ENCODE data around the gene ALS2.
"Not testable (repeated sequence)": the region's sequence is repeated elsewhere in the genome, so short reads cannot be mapped to it uniquely, and the experiment has no call there.

The ALS2 gene

DNA sequence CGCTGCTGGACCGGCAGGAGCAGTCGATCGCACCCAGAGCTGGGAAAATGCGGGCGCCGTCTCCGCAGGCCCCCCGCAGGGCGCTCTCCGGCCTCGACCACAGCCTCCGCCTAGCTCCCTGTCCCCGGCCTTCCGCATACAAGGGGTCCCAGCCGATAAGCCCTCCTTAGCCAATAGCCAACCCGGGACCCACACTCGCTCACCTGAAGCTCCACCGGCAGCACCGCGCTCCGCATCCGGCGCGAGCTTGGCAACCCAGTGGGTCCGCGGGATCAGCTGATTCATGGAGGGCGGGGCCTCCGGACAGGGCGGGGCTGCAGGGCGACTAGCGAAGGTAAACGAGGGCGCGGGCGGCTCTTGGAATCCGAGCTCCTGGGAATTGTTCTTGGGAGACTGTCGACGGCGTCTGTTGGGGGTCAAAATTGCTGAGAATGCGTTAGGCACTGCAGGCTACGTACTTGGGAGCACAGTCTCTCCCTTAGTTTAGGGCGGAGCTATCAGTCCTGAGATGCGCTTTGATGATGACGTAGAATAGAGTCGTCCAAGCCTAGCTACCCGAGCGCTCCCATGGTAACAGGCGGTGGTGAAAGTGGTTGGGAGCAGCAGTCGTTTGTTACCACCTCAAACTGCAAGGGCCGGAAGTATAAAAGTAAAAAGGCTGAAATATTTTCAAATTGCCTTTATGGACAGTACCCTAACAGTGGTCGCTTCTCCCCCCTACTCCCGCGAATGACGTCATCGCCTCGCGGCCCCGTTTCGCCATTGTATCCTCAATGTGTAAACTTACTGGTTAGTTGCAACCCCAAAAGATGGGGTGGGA, at the start of gene ALS2:
ALS2 (minus strand) TSS at position 260 of the 820 bp plus-strand sequence. CDS start 12,048 bp downstream, outside the sequence.
- peak; percentile 97 for DNase-seq

DNA sequence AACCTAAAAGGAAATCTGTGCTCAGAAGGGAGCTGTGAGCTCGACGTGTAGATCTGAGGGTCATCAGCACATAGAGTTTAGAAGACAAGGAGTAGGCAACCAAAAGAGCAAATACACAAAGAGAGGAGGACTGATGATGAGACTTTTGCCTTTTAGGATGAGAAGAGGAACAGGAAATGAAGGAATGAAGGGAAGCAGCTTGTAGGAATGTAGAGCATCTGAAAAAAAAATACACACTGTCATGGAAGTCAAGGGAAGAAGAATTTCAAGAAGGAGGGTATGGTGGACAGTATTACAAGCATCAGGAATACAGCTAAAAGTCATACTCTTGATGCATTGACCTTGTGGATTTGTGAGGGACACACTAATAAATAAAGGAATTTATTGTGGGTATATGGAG, 47.5 kb upstream of the ALS2 start:
- no peak for DNase-seq

DNA sequence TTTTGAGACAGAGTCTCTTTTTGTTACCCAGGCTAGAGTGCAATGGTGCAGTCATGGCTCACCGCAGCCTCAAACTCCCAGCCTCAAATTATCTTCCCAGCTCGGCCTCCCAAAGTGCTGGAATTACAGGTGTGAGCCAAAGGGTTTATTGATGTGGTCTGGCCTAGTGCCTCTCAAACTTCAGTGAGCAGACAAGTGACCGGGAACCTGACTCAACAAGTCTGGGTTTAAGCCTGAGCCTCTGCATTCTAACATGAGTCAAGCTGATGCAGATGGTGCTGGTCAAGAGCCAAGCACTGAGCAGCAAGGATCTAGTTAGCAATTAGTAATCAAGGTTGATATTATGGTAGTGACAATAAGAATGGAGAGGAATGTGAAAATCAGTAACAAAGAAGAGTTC, 46.9 kb upstream of the ALS2 start:
- DNase-seq = no peak

DNA sequence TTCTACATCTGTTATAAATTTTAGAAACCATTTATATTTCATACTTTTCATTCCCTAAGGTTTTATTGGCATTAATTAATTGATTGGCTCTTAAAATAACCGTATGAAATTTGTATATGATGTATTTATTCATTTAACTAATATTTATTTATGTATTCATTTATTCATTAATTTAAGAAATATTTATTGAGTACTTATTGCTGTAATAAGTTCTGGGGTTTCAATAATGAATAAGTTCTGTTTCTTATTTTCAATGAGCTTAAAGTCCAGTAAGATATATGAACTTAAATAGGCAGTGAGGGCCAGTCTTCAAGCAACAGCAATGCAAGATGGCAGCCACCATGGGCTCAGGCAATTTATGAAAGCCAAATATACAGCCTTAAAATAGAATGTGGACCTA, 43.5 kb upstream of the ALS2 start:
- no peak for DNase-seq

DNA sequence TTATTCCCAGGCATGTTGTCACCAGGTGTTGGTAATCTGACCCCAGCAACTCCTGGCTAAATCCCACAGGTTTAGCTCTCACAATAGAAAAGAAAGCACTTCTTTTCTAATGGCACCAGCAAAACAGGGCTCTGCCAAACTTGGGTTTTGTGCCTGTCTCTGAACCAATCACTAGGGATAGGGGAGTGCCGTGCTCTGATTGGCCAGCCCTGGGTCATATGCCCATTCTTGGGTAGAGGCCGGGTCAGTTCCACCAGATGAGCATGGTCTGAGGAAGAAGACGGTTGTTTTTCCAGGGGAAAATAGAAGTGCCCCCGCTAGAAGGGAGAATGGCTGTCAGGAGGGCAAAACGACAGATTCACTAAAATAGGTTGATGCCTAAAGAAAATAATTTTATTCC, 40.3 kb upstream of the ALS2 start:
- no peak for DNase-seq

DNA sequence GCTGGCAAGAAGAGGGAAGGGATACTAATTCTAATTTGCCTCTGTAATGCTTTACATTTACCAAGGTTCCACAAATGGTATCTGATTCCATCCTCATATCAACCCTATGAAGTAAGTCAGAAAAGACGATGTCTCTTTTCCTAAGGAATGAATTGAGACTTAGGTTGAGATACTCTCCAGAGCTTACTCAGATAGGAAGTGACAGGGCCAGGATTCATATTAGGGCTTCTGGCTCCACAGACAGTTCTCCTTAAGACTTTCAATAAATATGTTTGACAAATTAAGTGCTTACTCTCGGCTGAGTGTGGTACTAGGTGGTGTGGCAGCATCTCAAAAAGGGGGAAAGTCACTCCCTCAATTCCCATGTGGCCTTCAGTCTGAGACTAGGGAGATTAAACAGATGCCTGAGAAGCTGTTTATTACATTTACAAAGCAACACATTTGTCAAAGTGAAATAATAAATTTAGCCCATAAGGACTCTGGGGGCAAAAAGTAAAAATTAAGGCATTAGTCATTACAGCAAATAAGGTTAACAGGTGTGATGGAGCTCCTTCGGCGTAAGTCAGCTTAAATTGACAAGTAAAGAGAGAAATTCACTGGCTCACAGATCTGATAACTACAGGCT, 39.8 kb upstream of the ALS2 start:
- DNase-seq = no peak

DNA sequence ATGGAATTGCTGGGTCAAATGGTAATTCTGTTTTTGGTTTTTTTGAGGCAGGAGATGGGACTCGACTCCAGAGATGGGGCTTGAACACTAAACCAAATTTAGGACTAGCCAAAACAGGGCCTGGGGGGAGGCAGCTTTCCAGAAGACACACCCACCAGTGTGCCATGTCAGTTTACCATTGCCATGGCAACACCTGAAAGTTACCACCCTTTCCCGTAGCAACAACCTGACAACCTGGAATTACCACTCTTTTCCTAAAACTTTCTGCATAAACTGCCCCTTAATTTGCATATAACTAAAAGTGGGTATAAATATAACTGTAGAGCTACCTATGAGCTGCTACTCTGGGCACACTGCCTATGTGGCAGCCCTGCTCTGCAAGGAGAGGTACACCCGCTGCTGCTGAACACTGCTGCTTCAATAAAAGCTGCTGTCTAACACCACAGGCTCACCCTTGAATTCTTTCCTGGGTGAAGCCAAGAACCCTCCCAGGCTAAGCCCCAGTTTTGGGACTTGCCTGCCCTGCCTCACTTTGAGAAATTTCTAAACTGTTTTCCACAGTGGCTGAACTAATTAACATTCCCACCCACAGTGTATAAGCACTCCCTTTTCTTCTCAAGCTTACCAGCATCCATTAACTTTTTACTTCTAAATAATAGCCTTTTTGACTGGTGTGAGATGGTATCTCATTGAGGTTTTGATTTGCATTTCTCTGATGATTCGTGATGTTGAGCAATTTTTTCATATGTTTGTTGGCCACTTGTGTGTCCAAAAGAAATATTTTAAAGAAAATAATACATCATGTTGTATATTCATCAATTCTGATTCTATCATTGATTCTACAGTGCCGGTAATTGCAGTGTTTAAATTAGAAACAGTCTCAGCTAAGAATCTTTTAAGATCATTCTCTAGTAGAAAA, 36.2 kb upstream of the ALS2 start:
- DNase-seq = no peak

DNA sequence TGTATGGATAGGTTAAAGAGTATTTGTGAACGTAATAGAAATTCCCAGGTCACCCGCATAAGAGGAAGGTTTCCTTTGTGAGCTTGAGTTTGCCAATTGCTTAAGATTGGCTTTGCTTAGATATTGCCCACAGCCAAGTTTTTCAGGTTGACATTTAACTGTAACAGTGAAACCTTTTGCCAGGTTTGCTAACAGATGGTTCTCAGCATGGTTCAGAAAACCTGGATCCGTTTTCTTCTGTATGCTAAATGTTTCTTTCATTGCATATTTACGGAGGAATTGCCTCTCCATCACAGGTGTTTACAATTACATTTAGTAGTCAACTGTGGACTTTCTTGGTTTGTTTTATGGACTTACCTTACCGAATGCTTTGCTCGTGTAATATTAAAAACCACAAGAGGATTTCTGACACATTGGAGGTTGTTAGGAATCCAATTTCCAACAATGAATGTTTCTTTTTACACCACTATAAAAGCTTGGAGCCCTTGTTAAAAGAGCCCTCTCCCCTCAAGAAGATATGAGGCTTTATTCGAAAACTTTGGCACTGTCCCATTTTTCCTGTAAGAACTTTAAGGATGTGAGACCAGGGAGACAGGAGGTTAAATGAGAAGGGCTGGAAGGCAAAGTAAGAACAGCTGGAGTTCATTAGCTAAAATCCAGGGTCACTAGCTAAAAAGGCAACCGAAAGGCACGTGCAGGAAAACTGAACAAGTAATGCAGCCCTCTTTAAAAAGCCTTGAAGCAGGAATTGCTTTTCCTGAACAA, 33.4 kb upstream of the ALS2 start:
- DNase-seq = no peak

DNA sequence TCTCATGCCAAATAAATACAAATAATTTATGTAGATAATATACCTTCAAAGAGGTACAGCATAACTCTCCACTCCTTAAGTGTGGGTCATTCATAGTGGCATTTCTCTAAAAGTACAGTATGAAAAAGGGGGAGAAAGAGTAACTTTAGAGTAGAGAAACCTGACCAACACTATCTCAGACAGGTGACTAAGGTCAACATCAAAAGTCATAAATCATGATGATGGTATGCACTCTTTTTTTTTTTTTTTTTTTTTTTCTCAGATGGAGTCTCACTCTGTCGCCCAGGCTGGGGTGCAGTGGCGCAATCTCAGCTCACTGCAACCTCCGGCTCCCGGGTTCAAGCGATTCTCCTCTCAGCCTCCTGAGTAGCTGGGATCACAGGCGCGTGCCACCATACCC, 29.9 kb upstream of the ALS2 start:
- not testable (repeated sequence) for DNase-seq

DNA sequence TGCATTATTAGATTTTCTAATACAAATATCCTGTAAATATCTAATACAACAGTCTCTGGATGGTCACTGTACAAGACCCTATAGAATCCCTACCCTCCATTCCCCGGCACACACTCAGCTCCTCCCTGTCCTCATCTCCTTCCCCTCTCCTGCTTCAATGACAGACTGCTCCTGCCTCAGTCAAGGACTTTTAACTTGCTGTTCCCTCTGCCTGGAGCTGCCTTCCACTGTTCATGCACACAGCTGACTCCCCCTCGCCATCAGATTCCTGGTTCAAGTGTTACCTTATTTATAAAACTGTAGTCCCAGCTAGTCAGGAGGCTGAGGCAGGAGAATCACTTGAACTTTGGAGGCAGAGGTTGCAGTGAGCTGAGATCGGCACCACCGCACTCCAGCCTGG, 28.9 kb upstream of the ALS2 start:
- no peak for DNase-seq

DNA sequence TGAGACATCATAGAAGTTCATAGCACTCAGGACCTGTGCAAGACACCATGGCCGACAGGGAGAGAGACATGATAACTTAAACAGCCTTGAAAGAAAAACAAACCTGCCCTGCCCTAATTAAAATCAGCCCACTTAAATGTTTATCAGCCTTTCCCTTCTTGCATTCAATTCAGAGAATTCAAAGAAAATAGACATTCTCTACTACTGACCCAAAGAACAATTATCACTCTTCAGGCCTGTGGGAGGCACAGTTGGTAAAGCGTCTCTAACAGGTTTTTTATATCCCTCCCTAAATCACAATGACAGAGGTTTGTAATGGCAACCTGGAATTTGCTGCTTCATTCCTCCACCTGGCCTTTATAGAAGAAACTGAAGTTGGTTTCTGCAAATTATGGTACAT, 27.3 kb upstream of the ALS2 start:
- DNase-seq = no peak

DNA sequence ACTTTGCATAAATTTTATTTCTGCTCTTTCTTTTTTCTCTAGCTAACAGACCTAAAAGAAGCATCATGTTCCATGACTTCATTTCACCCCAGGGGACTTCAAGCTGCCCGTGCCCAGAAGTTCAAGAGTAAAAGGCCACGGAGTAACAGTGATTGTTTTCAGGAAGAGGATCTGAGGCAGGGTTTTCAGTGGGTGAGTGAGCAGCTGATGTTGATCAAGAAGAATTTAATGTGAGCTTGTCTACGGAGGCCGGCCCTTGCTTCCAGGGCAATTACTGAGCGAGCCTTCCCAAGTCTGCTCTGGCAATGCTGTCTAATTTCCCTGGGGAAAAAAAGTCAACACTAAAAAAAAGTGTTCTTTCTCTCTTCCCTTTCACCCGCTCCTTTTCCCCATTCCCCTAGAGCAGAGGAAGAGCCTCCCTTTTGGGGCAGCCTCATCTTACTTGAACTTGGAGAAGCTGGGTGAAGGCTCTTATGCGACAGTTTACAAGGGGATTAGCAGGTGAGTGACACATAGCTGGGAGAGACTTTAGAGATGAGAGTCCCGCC, 26.8 kb upstream of the ALS2 start:
- DNase-seq = no peak

DNA sequence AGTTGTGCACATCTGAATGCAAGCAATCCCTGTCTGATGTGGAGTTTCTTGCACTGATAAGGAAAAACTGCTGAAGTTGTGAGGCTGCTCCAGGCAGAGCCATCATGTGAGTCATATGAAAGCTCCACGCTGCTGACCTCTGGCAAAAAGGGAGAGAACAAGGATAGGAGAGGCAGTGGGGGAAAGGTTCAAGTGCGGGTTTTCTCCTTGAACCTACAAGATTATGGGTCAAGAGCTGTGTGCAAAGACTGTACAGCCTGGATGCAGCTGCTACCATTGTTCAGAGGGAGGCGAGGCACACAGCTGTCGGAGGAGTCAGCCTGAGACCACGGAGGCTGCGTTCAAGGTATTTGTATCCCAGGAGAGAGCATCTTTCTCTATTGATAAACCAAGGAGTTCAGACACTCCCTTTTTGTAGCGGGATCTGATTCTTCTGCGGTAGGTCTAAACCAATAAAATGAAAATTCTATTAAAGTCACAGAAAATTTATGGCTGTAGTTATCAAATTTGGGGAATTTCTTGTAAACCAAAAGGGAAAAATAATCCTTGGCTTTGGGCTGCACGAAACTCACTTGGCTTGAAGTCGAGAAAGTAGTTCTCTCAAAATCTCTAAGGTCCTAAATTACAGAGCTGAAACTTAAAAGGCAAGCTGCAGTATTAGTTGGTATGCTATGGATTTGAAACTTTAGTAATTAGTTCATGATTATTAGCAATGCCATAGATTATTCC, 25.9 kb upstream of the ALS2 start, which contains the start of gene CDK15:
CDK15 (plus strand) TSS at position 96 of the 729 bp plus-strand sequence; CDS start at position 224, 128 bp downstream.
- no peak for DNase-seq

DNA sequence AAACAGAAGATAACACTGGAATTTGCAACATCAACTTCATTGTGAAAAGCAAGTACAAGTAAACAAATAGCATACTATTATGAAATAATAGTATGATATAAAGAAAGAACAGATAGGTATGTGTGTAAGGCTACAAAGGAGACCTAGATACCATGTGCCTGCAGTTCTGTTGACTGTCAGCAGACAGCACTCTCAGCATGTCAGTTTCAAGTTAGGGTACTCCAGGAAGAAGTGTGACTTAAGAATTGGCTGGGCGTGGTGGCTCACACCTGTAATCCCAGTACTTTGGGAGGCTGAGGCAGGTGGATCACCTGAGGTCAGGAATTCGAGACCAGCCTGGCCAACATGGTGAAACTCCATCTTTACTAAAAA, 18.2 kb upstream of the ALS2 start:
- DNase-seq = not testable (repeated sequence)

DNA sequence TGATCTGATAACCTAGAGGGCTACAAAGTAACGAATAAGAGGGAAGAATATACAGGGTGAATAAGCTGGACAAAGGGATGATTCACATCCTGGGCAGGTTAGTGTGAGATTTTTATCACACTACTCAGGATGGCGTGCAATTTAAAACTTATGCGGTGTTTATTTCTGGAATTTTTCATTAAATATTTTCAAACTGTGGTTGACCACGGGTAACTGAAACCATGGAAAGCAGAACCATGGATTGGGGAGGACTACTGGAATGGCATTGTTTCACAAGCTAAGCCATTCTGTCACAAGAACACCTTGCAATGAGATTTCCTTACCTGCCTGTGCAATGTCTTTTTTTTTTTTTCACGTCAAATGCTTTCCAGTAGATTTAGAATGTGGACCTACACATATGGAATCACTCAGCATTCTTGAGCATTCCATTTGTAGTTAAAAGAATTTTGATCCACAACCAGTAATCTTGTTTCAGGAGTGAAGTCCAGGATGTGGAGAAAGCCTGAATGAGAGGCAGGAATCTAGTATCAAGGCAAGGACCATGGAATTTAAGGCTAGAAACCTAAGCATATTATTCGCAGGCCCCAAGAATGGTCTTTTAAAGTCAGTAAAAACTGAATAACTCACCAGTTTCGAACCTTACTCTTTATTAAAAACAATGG, 17.6 kb upstream of the ALS2 start:
- no peak for DNase-seq

DNA sequence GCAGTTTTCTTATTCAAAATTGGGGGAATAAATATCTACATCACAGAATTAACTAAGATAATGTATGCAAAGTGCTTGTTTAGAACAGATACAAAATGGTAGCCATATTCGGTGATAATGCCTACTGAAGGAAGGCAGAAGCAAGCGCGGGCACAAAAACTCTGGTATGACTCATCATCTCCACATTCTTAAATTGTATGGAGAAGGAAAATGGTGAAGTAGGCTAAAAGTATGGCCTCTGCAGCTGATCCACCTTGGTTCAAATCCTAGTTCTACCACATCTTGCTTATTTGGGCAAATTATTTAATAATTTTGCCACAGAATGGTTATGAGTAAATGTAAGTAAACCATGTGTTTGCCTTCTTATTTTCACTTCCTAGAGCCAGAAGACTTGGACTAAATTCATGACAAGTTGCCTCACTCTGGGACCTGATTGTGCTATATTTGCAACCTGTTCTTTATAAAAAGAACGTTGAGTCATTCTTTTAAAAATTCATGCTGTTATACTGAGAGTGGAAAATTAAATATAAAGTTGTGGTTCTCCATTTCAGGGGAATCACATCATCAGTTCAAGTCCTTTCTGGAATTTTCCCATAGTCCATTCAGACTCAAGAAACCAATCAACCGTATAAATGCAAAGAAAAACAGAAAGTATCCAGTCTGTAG, 16.6 kb upstream of the ALS2 start:
- no peak for DNase-seq

DNA sequence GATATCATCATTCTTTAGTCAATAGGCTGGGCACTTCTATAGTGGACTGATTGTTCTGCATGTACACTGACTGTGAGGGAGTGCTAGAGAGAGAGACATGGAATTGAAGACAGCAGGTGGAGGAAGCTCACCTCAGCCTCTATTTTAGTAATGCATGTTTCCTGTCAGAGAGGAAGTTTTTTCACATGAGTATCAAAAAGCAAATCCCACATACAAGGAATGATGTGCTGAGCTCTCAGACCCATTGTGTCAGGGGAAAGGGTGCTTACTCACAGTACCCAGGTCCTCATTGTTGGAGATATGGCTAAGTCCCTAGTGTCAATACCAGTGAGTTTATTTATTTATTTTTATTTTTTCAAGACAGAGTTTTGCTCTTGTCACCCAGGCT, 15.7 kb upstream of the ALS2 start:
- DNase-seq = no peak

DNA sequence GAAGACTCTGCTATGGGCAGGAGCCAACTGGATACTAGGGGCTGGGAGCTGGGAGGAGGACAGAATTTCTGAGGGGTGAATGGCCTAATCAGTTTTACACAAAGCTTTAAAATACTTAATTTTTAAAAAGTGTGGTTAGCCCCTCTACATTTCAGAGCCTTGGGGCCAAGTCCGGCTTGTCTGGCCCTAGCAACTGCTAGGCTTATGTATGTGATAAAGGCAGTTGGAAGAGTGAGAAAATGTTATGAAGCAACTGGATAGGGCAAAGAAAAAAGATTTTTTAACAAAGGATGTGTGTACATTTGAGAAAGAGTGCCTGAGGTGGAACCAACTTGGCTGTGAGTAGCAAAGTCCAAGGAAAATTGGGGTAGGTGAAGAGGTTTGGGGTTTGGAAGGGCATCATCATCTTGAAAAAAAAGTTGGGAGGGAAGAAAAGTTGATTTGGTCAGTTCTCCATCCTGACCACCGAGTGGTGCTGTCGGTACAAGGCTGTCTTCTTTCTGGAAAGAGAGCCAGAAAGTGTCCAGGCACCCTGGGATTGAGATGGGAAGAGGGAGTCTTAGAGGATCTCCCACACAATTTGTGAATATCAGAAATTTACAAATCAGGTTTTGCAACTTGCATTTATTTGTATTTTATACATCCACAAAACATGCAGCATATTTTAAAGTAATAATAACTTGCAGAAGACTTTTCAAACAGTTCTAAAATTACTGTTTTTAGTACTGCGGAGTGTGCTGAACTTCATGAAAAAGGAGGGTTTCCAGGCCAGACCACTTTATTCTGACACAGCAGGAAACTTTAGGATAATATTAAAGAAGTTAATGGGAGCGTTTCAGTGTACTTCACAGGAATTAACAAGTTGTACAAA, 15.1 kb upstream of the ALS2 start:
- DNase-seq = peak in 1 of 2 experiments; percentile 37

DNA sequence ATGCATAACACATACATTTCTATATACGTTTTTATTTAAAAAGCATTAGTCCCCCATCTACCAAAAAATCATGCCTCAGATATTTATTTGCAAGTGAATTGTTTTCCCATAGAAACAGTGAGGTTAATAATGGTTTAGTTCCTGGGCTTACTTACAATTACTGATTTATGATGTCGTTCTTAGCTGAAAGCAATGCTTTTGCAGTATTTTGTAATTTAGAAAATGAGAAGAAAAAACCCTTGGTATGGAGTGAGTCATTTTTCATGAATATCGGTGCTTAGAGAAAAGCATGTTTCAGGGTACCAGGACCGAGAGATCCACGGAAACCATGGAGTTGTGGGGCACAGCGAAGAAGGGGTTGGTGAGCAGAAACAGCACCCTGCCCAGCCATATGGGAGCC, 13.6 kb upstream of the ALS2 start:
- no peak for DNase-seq

All from NCI-H1930 (cell line).